IMR-90 (cell line): ENCODE data around the gene LDB2. TPM values are rescaled to one million over a fixed set of nuclear protein-coding genes. Genes with fewer than 3 reads are reported as not detected.

Experiments used
- ATAC-seq: fragments of 200-7000 bp; cut with Tn5 transposase; 2 replicates; pipeline ENCODE4 v1.9.1; 2020; ENCODE audit warnings: low read depth, mild to moderate bottlenecking, moderate library complexity
- BruUV-seq: library from RNA; stranded (reverse); fragments of 400-500 nt; replicated peaks from 2 replicates; lab custom pipeline; 2021; lab: Mats Ljungman, UMichigan
- CTCF ChIA-PET: fragments of 300-600 bp; formaldehyde crosslinking; extraction: SDS; loops from one replicate; lab custom pipeline; 2021; ENCODE audit warnings: antibody characterized with exemption; lab: Yijun Ruan, JAX
- POLR2A ChIA-PET: fragments of 300-600 bp; sonication (Branson Sonifier 250); formaldehyde crosslinking; loops from one replicate; lab custom pipeline; 2022; ENCODE audit warnings: antibody characterized with exemption; ENCODE audit not compliant: unreplicated experiment; lab: Charles Lee
- DNase-seq: peaks from one replicate; pipeline ENCODE4 v3.0.0; 2013
- H2AFZ ChIP-seq: replicated peaks from 2 replicates; pipeline ENCODE3; 2013; ENCODE audit warnings: low read length, mild to moderate bottlenecking; ENCODE audit not compliant: poor library complexity
- H2AK5ac ChIP-seq: 2 replicates; pipeline ENCODE4 v1.6.1; 2013; ENCODE audit warnings: low read depth, low read length, inconsistent platforms
- H2AK9ac ChIP-seq: replicated peaks from 2 replicates; pipeline ENCODE3; 2013; ENCODE audit warnings: mild to moderate bottlenecking, low read depth, low read length, moderate library complexity; ENCODE audit not compliant: poor library complexity
- H2BK120ac ChIP-seq: 2 replicates; pipeline ENCODE4 v1.6.1; 2013; ENCODE audit warnings: low read depth, low read length, inconsistent platforms
- H2BK15ac ChIP-seq: 3 replicates; pipeline ENCODE4 v1.6.1; 2013; ENCODE audit warnings: low read depth, low read length, inconsistent platforms
- H2BK20ac ChIP-seq: 2 replicates; pipeline ENCODE4 v1.6.1; 2013; ENCODE audit warnings: low read depth, mild to moderate bottlenecking, inconsistent platforms, low read length, moderate library complexity
- H2BK5ac ChIP-seq: 2 replicates; pipeline ENCODE4 v1.6.1; 2013; ENCODE audit warnings: mild to moderate bottlenecking, low read depth, low read length, inconsistent platforms; ENCODE audit not compliant: poor library complexity, severe bottlenecking
- H3K14ac ChIP-seq: replicated peaks from 2 replicates; pipeline ENCODE4 v1.6.1; 2013; ENCODE audit warnings: low read depth, low read length, inconsistent platforms
- H3K18ac ChIP-seq: 2 replicates; pipeline ENCODE4 v1.6.1; 2013; ENCODE audit warnings: low read depth, low read length, control low read depth
- H3K23ac ChIP-seq: 2 replicates; pipeline ENCODE4 v1.6.1; 2013; ENCODE audit warnings: low read depth, low read length, inconsistent platforms
- H3K27ac ChIP-seq: 2 replicates; pipeline ENCODE4 v1.5.1; 2013; ENCODE audit warnings: mild to moderate bottlenecking, control low read depth, low read length; ENCODE audit not compliant: insufficient read depth
- H3K27me3 ChIP-seq: 2 replicates; pipeline ENCODE4 v1.6.1; 2013; ENCODE audit warnings: low read length; ENCODE audit not compliant: control insufficient read depth, insufficient read depth
- H3K36me3 ChIP-seq: 2 replicates; pipeline ENCODE4 v1.6.1; 2013; ENCODE audit warnings: low read length, mixed read lengths; ENCODE audit not compliant: control insufficient read depth, insufficient read depth
- H3K4ac ChIP-seq: 2 replicates; pipeline ENCODE4 v1.6.1; 2013; ENCODE audit warnings: low read depth, low read length, inconsistent platforms
- H3K4me1 ChIP-seq: 2 replicates; pipeline ENCODE4 v1.6.1; 2013; ENCODE audit warnings: low read length, mixed read lengths; ENCODE audit not compliant: control insufficient read depth, insufficient read depth
- H3K4me2 ChIP-seq: 2 replicates; pipeline ENCODE4 v1.6.1; 2013; ENCODE audit warnings: low read depth, mild to moderate bottlenecking, control low read depth, low read length, moderate library complexity
- H3K4me3 ChIP-seq: 2 replicates; pipeline ENCODE4 v1.5.1; 2013; ENCODE audit warnings: low read depth, mild to moderate bottlenecking, control low read depth, low read length, moderate library complexity; ENCODE audit not compliant: insufficient read depth
- H3K56ac ChIP-seq: 2 replicates; pipeline ENCODE4 v1.6.1; 2013; ENCODE audit warnings: low read length, inconsistent platforms; ENCODE audit not compliant: insufficient read depth; ENCODE audit errors: extremely low read depth
- H3K79me1 ChIP-seq, 2 experiments: 2 replicates each; pipeline ENCODE4 v1.6.1; 2013; ENCODE audit warnings: low read length in 2 of 2, inconsistent platforms in 1 of 2, low read depth in 1 of 2
- H3K9ac ChIP-seq: 2 replicates; pipeline ENCODE4 v1.6.1; 2013; ENCODE audit warnings: low read depth, low read length, control low read depth
- H3K9me1 ChIP-seq: 2 replicates; pipeline ENCODE4 v1.6.1; 2013; ENCODE audit warnings: low read length, inconsistent platforms; ENCODE audit not compliant: insufficient read depth
- H3K9me3 ChIP-seq: 2 replicates; pipeline ENCODE4 v1.6.1; 2013; ENCODE audit warnings: low read length; ENCODE audit not compliant: control insufficient read depth, insufficient read depth
- H4K20me1 ChIP-seq: 2 replicates; pipeline ENCODE4 v1.6.1; 2013; ENCODE audit warnings: low read length, inconsistent platforms; ENCODE audit not compliant: insufficient read depth
- H4K5ac ChIP-seq: 2 replicates; pipeline ENCODE4 v1.6.1; 2013; ENCODE audit warnings: mild to moderate bottlenecking, low read depth, low read length, control low read depth
- H4K8ac ChIP-seq, 2 experiments: 2 replicates each; pipeline ENCODE4 v1.6.1; 2013; ENCODE audit warnings: low read depth in 2 of 2, low read length in 2 of 2, control low read depth in 1 of 2, inconsistent platforms in 1 of 2
- H4K91ac ChIP-seq: 2 replicates; pipeline ENCODE4 v1.6.1; 2013; ENCODE audit warnings: low read depth, low read length, inconsistent platforms; ENCODE audit not compliant: insufficient read depth
- CEBPB ChIP-seq: IDR thresholded peaks from 2 replicates; pipeline ENCODE4 v1.6.1; 2012; ENCODE audit warnings: low read depth, low read length, improper control_type of control experiment
- ELK1 ChIP-seq: fragments of 150-350 bp; IDR thresholded peaks from 2 replicates; pipeline ENCODE4 v1.6.1; 2016; ENCODE audit warnings: low read depth, mild to moderate bottlenecking, low read length, moderate library complexity, borderline replicate concordance
- MAFK ChIP-seq: IDR thresholded peaks from 2 replicates; pipeline ENCODE4 v1.6.1; 2012; ENCODE audit warnings: low read depth, low read length, improper control_type of control experiment
- MAZ ChIP-seq: IDR thresholded peaks from 2 replicates; pipeline ENCODE4 v1.6.1; 2012; ENCODE audit warnings: low read depth, mild to moderate bottlenecking, low read length, improper control_type of control experiment, moderate library complexity, borderline replicate concordance
- POLR2A ChIP-seq: IDR thresholded peaks from 2 replicates; pipeline ENCODE4 v1.6.1; 2012; ENCODE audit warnings: mild to moderate bottlenecking, low read depth, low read length
- RAD21 ChIP-seq: IDR thresholded peaks from 2 replicates; pipeline ENCODE4 v1.6.1; 2012; ENCODE audit warnings: low read length, improper control_type of control experiment
- RCOR1 ChIP-seq: IDR thresholded peaks from 2 replicates; pipeline ENCODE4 v1.6.1; 2012; ENCODE audit warnings: mild to moderate bottlenecking, low read length, improper control_type of control experiment; ENCODE audit not compliant: insufficient replicate concordance
- RFX5 ChIP-seq: IDR thresholded peaks from 2 replicates; pipeline ENCODE4 v1.8.0; 2012; ENCODE audit warnings: low read depth, mild to moderate bottlenecking, low read length, moderate library complexity
- SMC3 ChIP-seq: fragments of 150-350 bp; IDR thresholded peaks from 2 replicates; pipeline ENCODE4 v1.6.1; 2016; ENCODE audit warnings: low read depth, mild to moderate bottlenecking, antibody characterized with exemption, low read length, moderate library complexity
- USF2 ChIP-seq: fragments of 150-350 bp; IDR thresholded peaks from 2 replicates; pipeline ENCODE4 v1.6.1; 2017; ENCODE audit warnings: mild to moderate bottlenecking, antibody characterized with exemption, low read length, low read depth
- dilution Hi-C: fragments of 300-500 bp; cut with HindIII; formaldehyde crosslinking; loops from one replicate; pipeline ENCODE4 v1.14.3; 2018; ENCODE audit warnings: low sequenced_read_pairs; ENCODE audit not compliant: unreplicated experiment
- in situ Hi-C: fragments of 300-500 bp; cut with MboI; formaldehyde crosslinking; loops from 3 replicates; pipeline ENCODE4 v1.14.3; 2019; ENCODE audit warnings: low sequenced_read_pairs, inconsistent platforms, mixed read lengths
- intact Hi-C: fragments of 100-400 bp; cut with micrococcal nuclease; formaldehyde crosslinking; loops from 2 replicates; pipeline ENCODE4 v1.10.0; 2022
- polyA plus RNA-seq, 3 experiments: library from polyadenylated mRNA; depleted of rRNA; stranded (reverse); fragments of >200 nt; gene quantifications; 2 replicates each; pipeline ENCODE4 v1.2.3, GENCODE V29; 2012; ENCODE audit warnings: low replicate concordance in 1 of 3
- total RNA-seq: library from RNA; depleted of rRNA; stranded (reverse); fragments of >200 nt; gene quantifications from 2 replicates; pipeline ENCODE4 v1.2.3, GENCODE V29; 2012

The LDB2 gene
- total and polyA plus RNA-seq, 2 of the 4 experiments (the other 2 are of a cell fraction) = 67.9 to 116 TPM

- in situ Hi-C loops (no loop called here), intact Hi-C loops (no loop called here), dilution Hi-C loops (no loop called here)
- Histone ChIP-seq H3K27me3 (no peaks in the 10 kb centered on the region), H4K91ac (no peak overlapping the region), H3K9me3 (no peaks in the 10 kb centered on the region), H3K4me3 (no peak overlapping the region), H2BK5ac (no peak overlapping the region), H4K5ac (no peak overlapping the region), H2BK15ac (no peak overlapping the region), H3K14ac (no peak overlapping the region), H3K23ac (no peak overlapping the region), H3K9me1 (peaks cover 6% of the 10 kb centered on the region; the same call in 1 of the 2 replicates), H3K4ac (no peak overlapping the region), H3K4me1 (0 out of 2 replicates have a peak, but pooled peaks cover 4% of the 10 kb centered on the region), H3K36me3 (no peaks in the 10 kb centered on the region; the same call in 1 of the 2 replicates), H2AK9ac (no peak overlapping the region), H3K9ac (no peak overlapping the region), H3K18ac (no peak overlapping the region), H2BK120ac (no peak overlapping the region), H4K8ac (no peak overlapping the region), H3K27ac (no peak overlapping the region), H2BK20ac (no peak overlapping the region), H4K20me1 (no peaks in the 10 kb centered on the region), H3K4me2 (no peak overlapping the region), H2AK5ac (no peak overlapping the region), H3K79me1 (no peaks in the 10 kb centered on the region), H3K56ac (no peak overlapping the region), H2AFZ (no peak overlapping the region)
- TF ChIP-seq RAD21 (no peak), RFX5 (no peak), MAZ (no peak), USF2 (no peak), CEBPB (no peak), MAFK (no peak), POLR2A (no peak), SMC3 (no peak), ELK1 (no peak), RCOR1 (no peak)
- POLR2A ChIA-PET = no interaction called here
- CTCF ChIA-PET = no interaction called here
- no TSS peak for BruUV-seq
- DNase-seq (no peak), ATAC-seq (no peak)
These were observed 317.9 kb downstream of the LDB2 start for GRCh38 chr4:16580514-16580913.
